Measurements from ENCODE around the gene TMIE.

The TMIE gene

DNA sequence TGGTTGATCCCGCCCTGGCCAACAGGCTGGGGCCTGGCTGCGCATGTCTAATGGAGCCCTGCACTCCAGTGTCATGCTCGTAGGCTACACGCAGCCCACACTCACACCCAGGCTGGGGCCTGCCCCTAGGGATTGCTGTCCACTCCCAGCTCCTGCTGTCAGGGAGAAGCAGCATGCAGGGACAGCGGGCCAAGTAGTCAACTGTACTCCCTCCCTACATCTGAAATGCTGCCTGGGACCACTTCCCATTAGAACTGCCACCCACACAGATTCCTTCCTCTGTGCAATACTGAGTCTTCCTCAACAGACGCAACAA lies 23.8 kb upstream of the TMIE start:
- DNase-seq (ENCODE audit: low read depth) = no peak
- no peak for TF ChIP-seq CTCF (IDR thresholded peaks at IDR 0.05; ENCODE audit: low read depth, low read length, missing control alignments)
- in situ Hi-C loops (cut with HindIII; ENCODE audit: low sequenced_read_pairs) = loop anchor here (25.0 kb wide), 1 partner anchor 110 kb away; no protein-coding TSS in a partner anchor
- H3K4me3 ChIP-seq (ENCODE audit: low read depth, low read length) = no peak overlapping the region

DNA sequence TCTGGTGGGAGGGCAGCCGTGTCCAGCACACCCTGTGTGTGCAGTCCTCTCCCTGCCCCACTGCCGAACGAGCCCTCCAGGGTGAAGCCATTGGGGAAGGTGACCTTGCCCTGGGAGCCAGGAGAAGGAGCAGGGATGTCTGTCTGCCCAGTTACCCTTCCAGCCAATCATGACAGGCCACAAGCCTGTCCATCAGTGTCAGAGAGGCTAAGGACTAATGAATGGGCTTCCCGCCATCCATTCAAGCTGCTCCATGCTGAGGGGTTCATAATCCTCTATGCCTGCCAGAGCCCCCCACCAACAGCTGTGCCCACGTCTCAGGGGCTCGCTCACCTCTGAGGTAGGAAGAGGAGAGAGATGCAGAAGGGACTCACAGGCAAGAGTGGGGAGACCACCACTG lies 22.9 kb upstream of the TMIE start:
- no peak for DNase-seq (ENCODE audit: low read depth)
- TF ChIP-seq CTCF (IDR thresholded peaks at IDR 0.05; ENCODE audit: low read depth, low read length, missing control alignments) = no peak
- in situ Hi-C loops (cut with HindIII; ENCODE audit: low sequenced_read_pairs) = loop anchor here (25.0 kb wide), 1 partner anchor 109 kb away; no protein-coding TSS in a partner anchor
- no peak overlapping the region for H3K4me3 ChIP-seq (ENCODE audit: low read depth, low read length)

DNA sequence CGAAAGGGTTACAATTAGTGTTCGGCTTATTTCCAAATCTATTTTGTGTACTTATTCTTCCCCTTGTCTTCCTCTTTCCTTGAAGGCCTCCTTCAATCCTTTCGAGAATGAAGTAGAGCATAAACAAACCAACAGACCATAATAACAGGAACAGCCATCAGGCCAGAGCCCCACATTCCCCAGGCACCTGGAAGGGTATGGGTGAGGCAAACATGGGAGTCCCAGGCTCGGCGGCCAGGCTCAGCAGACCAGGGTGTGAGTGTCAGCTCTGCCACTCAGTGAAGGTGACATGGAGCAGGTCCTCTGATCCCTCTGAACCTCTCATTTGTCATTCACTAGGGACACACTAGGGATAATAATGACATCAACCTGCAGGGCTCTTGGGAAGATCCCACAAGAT lies 21.5 kb upstream of the TMIE start:
- no peak for DNase-seq (ENCODE audit: low read depth)
- in situ Hi-C loops (cut with HindIII; ENCODE audit: low sequenced_read_pairs) = loop anchor here (25.0 kb wide), 1 partner anchor 108 kb away; no protein-coding TSS in a partner anchor
- no peak overlapping the region for H3K4me3 ChIP-seq (ENCODE audit: low read depth, low read length)
- no peak for TF ChIP-seq CTCF (IDR thresholded peaks at IDR 0.05; ENCODE audit: low read depth, low read length, missing control alignments)

- TF ChIP-seq CTCF (IDR thresholded peaks at IDR 0.05; ENCODE audit: low read depth, low read length, missing control alignments) = no peak
- in situ Hi-C loops (cut with HindIII; ENCODE audit: low sequenced_read_pairs) = loop anchor here (25.0 kb wide), 1 partner anchor 107 kb away; no protein-coding TSS in a partner anchor
- DNase-seq (ENCODE audit: low read depth) = no peak
- H3K4me3 ChIP-seq (ENCODE audit: low read depth, low read length) = no peak overlapping the region
Observed at GRCh38 chr3:46680298-46680826, 20.8 kb upstream of the TMIE start.

- DNase-seq (ENCODE audit: low read depth) = no peak
- in situ Hi-C loops (cut with HindIII; ENCODE audit: low sequenced_read_pairs) = loop anchor here (25.0 kb wide), 1 partner anchor 106 kb away; no protein-coding TSS in a partner anchor
- no peak overlapping the region for H3K4me3 ChIP-seq (ENCODE audit: low read depth, low read length)
- no peak for TF ChIP-seq CTCF (IDR thresholded peaks at IDR 0.05; ENCODE audit: low read depth, low read length, missing control alignments)
Observed at GRCh38 chr3:46681387-46681786, 19.8 kb upstream of the TMIE start.

- in situ Hi-C loops (cut with HindIII; ENCODE audit: low sequenced_read_pairs) = loop anchor here (25.0 kb wide), 1 partner anchor 105 kb away; no protein-coding TSS in a partner anchor
- no peak for TF ChIP-seq CTCF (IDR thresholded peaks at IDR 0.05; ENCODE audit: low read depth, low read length, missing control alignments)
- no peak overlapping the region for H3K4me3 ChIP-seq (ENCODE audit: low read depth, low read length)
- DNase-seq (ENCODE audit: low read depth) = no peak
Observed at GRCh38 chr3:46681856-46682540, 19.2 kb upstream of the TMIE start.
